Fibroblast of lung (primary cell): ENCODE data around the gene XPR1. TPM values are rescaled to one million over a fixed set of nuclear protein-coding genes. Genes with fewer than 3 reads are reported as not detected.

Experiments used
- DNase-seq, 2 donors: peaks; one replicate each; pipeline versions ENCODE4 v3.0.0 to v3.0.0-alpha.2; 2010; ENCODE audit warnings: low read depth in 2 of 2
- H2AFZ ChIP-seq: 2 replicates; pipeline ENCODE4 v1.5.1; 2012; ENCODE audit warnings: low read length, control low read depth, inconsistent platforms
- H3K27ac ChIP-seq: 2 replicates; pipeline ENCODE4 v1.5.1; 2011; ENCODE audit warnings: low read length, control low read depth; ENCODE audit not compliant: insufficient read depth
- H3K27me3 ChIP-seq: 2 replicates; pipeline ENCODE4 v1.5.1; 2011; ENCODE audit warnings: mild to moderate bottlenecking, low read length; ENCODE audit not compliant: control insufficient read depth, insufficient read depth
- H3K36me3 ChIP-seq: 2 replicates; pipeline ENCODE4 v1.5.1; 2011; ENCODE audit warnings: low read length; ENCODE audit not compliant: control insufficient read depth, insufficient read depth
- H3K4me1 ChIP-seq: 2 replicates; pipeline ENCODE4 v1.5.1; 2011; ENCODE audit warnings: low read length; ENCODE audit not compliant: control insufficient read depth, insufficient read depth; ENCODE audit errors: extremely low read depth
- H3K4me2 ChIP-seq: 2 replicates; pipeline ENCODE4 v1.5.1; 2011; ENCODE audit warnings: low read length, control low read depth; ENCODE audit not compliant: insufficient read depth; ENCODE audit errors: extremely low read depth
- H3K4me3 ChIP-seq, 4 experiments: fragments of 200-600 bp in 1 of 4; sonication (generic) in 1 of 4; replicated peaks in 1 of 4; 2 replicates each; pipeline ENCODE4 v1.5.1; 2011 to 2016; ENCODE audit warnings: low read length in 4 of 4, low read depth in 3 of 4, mild to moderate bottlenecking in 3 of 4, control low read depth in 2 of 4, inconsistent platforms in 1 of 4, mixed read lengths in 1 of 4; ENCODE audit not compliant: insufficient read depth in 1 of 4; ENCODE audit errors: control extremely low read depth in 1 of 4
- H3K79me2 ChIP-seq: 2 replicates; pipeline ENCODE4 v1.5.1; 2012; ENCODE audit warnings: mild to moderate bottlenecking, low read length, inconsistent platforms; ENCODE audit not compliant: control insufficient read depth, insufficient read depth
- H3K9ac ChIP-seq: 2 replicates; pipeline ENCODE4 v1.5.1; 2011; ENCODE audit warnings: mild to moderate bottlenecking, low read length, control low read depth; ENCODE audit not compliant: insufficient read depth
- H3K9me3 ChIP-seq: 2 replicates; pipeline ENCODE4 v1.5.1; 2012; ENCODE audit warnings: low read depth, low read length; ENCODE audit not compliant: control insufficient read depth, insufficient read depth
- H4K20me1 ChIP-seq: 2 replicates; pipeline ENCODE4 v1.5.1; 2011; ENCODE audit warnings: low read length; ENCODE audit not compliant: control insufficient read depth, insufficient read depth; ENCODE audit errors: extremely low read depth
- CTCF ChIP-seq, 2 donors: IDR thresholded peaks in 1 of 2; conservative IDR thresholded peaks in 1 of 2; 1 replicate in 1 of 2; 2 replicates in 1 of 2; pipeline ENCODE4 v1.5.1; 2011 to 2012; ENCODE audit warnings: low read length in 2 of 2, control low read depth in 1 of 2, inconsistent platforms in 1 of 2, low read depth in 1 of 2, mild to moderate bottlenecking in 1 of 2
- EZH2 ChIP-seq: IDR thresholded peaks from 2 replicates; pipeline ENCODE4 v1.5.1; 2012; ENCODE audit warnings: low read length, control low read depth, mild to moderate bottlenecking; ENCODE audit errors: missing control alignments
- polyA plus RNA-seq, 2 donors: library from polyadenylated mRNA; depleted of rRNA in 1 of 2; stranded (reverse) in 1 of 2; unstranded in 1 of 2; fragments of >200 nt; gene quantifications; 2 replicates each; pipeline ENCODE4 v1.2.1, GENCODE V29; 2011 to 2012; ENCODE audit warnings: missing spikeins in 1 of 2
- total RNA-seq: library from RNA; depleted of rRNA; stranded (reverse); fragments of >200 nt; gene quantifications from 2 replicates; pipeline ENCODE4 v1.2.1, GENCODE V29; 2014

The XPR1 gene
- total and polyA plus RNA-seq, 2 donors (not counting 1 experiment from before 2014, with no cell fraction given), result 18.4 to 31.5 TPM

GRCh38 chr1:180927841-180928240 lies 296.0 kb downstream of the XPR1 start:
- no peaks in the 10 kb centered on the region for H3K36me3 ChIP-seq
- peaks cover 2% of the 10 kb centered on the region for H3K4me1 ChIP-seq
- TF ChIP-seq CTCF (conservative IDR thresholded peaks at IDR 0.05 in 1 of 2, IDR thresholded peaks at IDR 0.05 in 1 of 2; ENCODE audit: low read depth in 1 of 2, low read length in 2 of 2) (no peak), EZH2 (no peak)
- no peak overlapping the region for H3K4me3 ChIP-seq
- DNase-seq, result no peak
- H3K4me2 ChIP-seq, result no peak overlapping the region
- H3K27ac ChIP-seq, result no peak overlapping the region
- H3K9me3 ChIP-seq, result no peaks in the 10 kb centered on the region
- H3K9ac ChIP-seq, result no peak overlapping the region
- no peaks in the 10 kb centered on the region for H3K79me2 ChIP-seq
- H4K20me1 ChIP-seq, result no peaks in the 10 kb centered on the region
- H3K27me3 ChIP-seq, result no peaks in the 10 kb centered on the region
- no peak overlapping the region for H2AFZ ChIP-seq

- TF ChIP-seq EZH2, result no peak
- TF ChIP-seq CTCF (conservative IDR thresholded peaks at IDR 0.05 in 1 of 2, IDR thresholded peaks at IDR 0.05 in 1 of 2; ENCODE audit: low read depth in 1 of 2, low read length in 2 of 2), result no peak
Observed at GRCh38 chr1:180928331-180929230, 296.8 kb downstream of the XPR1 start.

GRCh38 chr1:180929389-180929788 lies 297.6 kb downstream of the XPR1 start:
- Histone ChIP-seq H3K79me2 (no peaks in the 10 kb centered on the region), H3K4me2 (no peak overlapping the region), H3K9ac (no peak overlapping the region), H3K36me3 (no peaks in the 10 kb centered on the region), H3K4me3 (no peak overlapping the region), H3K4me1 (peaks cover 2% of the 10 kb centered on the region), H3K27me3 (no peaks in the 10 kb centered on the region), H3K27ac (no peak overlapping the region), H4K20me1 (no peaks in the 10 kb centered on the region), H3K9me3 (no peaks in the 10 kb centered on the region), H2AFZ (no peak overlapping the region)
- DNase-seq, result no peak
- TF ChIP-seq CTCF (conservative IDR thresholded peaks at IDR 0.05 in 1 of 2, IDR thresholded peaks at IDR 0.05 in 1 of 2; ENCODE audit: low read depth in 1 of 2, low read length in 2 of 2), result no peak

More at GRCh38 chr1:180928331-180929230, 296.8 kb downstream of the XPR1 start:
- peaks cover 2% of the 10 kb centered on the region for H3K4me1 ChIP-seq
- H3K9ac ChIP-seq, result no peak overlapping the region
- no peak for DNase-seq
- H3K9me3 ChIP-seq, result no peaks in the 10 kb centered on the region
- no peak overlapping the region for H3K4me2 ChIP-seq
- no peaks in the 10 kb centered on the region for H4K20me1 ChIP-seq
- no peaks in the 10 kb centered on the region for H3K36me3 ChIP-seq
- no peaks in the 10 kb centered on the region for H3K27me3 ChIP-seq
- no peak overlapping the region for H2AFZ ChIP-seq
- H3K27ac ChIP-seq, result no peak overlapping the region
- no peak overlapping the region for H3K4me3 ChIP-seq
- no peaks in the 10 kb centered on the region for H3K79me2 ChIP-seq
